Body of pancreas (tissue), 4 donors: ENCODE data around the gene STARD3. TPM values are rescaled to one million over a fixed set of nuclear protein-coding genes. Genes with fewer than 3 reads are reported as not detected.

ENCODE experiments used
- ATAC-seq: fragments of 150-250 bp; one replicate; pipeline ENCODE4 v1.9.1; 2016
- DNase-seq, 4 donors: peaks; one replicate each; pipeline ENCODE4 v3.0.0-alpha.2; 2019
- H3K27ac ChIP-seq, 4 donors: fragments of 200-600 bp; sonication (generic); 1 replicate in 3 of 4; 2 replicates in 1 of 4; pipeline versions ENCODE4 v1.5.1 to v1.6.1; 2016 to 2019; ENCODE audit warnings: mild to moderate bottlenecking in 1 of 4, mixed read lengths in 1 of 4, moderate library complexity in 1 of 4
- H3K27me3 ChIP-seq, 2 donors: fragments of 200-600 bp; sonication (generic); one replicate each; pipeline ENCODE4 v1.6.0; 2016; ENCODE audit warnings: mild to moderate bottlenecking in 1 of 2
- H3K36me3 ChIP-seq, 2 donors: fragments of 200-600 bp; sonication (generic); replicated peaks in 1 of 2; 2 replicates each; pipeline ENCODE4 v1.5.1; 2016; ENCODE audit warnings: low read depth in 2 of 2; ENCODE audit not compliant: insufficient read depth in 1 of 2
- H3K4me1 ChIP-seq: fragments of 200-600 bp; sonication (generic); one replicate; pipeline ENCODE4 v1.6.0; 2016
- H3K4me3 ChIP-seq, 2 donors: fragments of 200-600 bp; sonication (generic); 1 replicate in 1 of 2; 2 replicates in 1 of 2; pipeline ENCODE4 v1.5.1; 2016 to 2019
- H3K9me3 ChIP-seq, 3 donors: fragments of 200-600 bp; sonication (generic); 1 replicate in 2 of 3; 2 replicates in 1 of 3; pipeline ENCODE4 v1.5.1; 2016
- CTCF ChIP-seq, 7 experiments: fragments of 450-650 bp in 4 of 7; fragments of 200-600 bp in 3 of 7; sonication (generic) in 3 of 7; IDR thresholded peaks; one replicate each; pipeline ENCODE4 v1.5.1; 2016 to 2019; ENCODE audit warnings: antibody characterized with exemption in 7 of 7
- POLR2A ChIP-seq, 3 donors: fragments of 450-650 bp; IDR thresholded peaks; one replicate each; pipeline ENCODE4 v1.6.1; 2016; ENCODE audit warnings: antibody characterized with exemption in 3 of 3, mild to moderate bottlenecking in 2 of 3
- WGBS, 2 donors: methylation state at CpG; one replicate each; pipeline ENCODE4 v1.1.5; 2017; 5-methylcytosine and 5-hydroxymethylcytosine counted together
- intact Hi-C: fragments of 100-400 bp; cut with DNase I; formaldehyde crosslinking; loops from one replicate; pipeline ENCODE4 v1.15.1; 2023
- total RNA-seq, 2 donors: library from RNA; depleted of rRNA; stranded (reverse); fragments of >200 nt; gene quantifications; one replicate each; pipeline ENCODE4 v1.1.0, GENCODE V29; 2016

STARD3 gene
- total RNA-seq, 2 donors from 2014 or later: 30.1 to 63.9 TPM

- no peaks in the 10 kb centered on the region for H3K36me3 ChIP-seq
- H3K27me3 ChIP-seq: no peaks in the 10 kb centered on the region
- H3K4me3 ChIP-seq: no peak overlapping the region
- peaks cover 6% of the 10 kb centered on the region for H3K4me1 ChIP-seq
- TF ChIP-seq POLR2A (IDR thresholded peaks at IDR 0.05): no peak
- no peaks in the 10 kb centered on the region for H3K9me3 ChIP-seq
- intact Hi-C loops: no loop called here
- WGBS, 2 donors: 67 to 74% methylated on average over 6 to 7 of the region's 7 CpGs
- no peak for DNase-seq
- no peak overlapping the region for H3K27ac ChIP-seq
- peak; percentile 13 for ATAC-seq
Observed at GRCh38 chr17:39652587-39653315, 15.8 kb downstream of the STARD3 start.

- H3K9me3 ChIP-seq: no peaks in the 10 kb centered on the region
- no peaks in the 10 kb centered on the region for H3K27me3 ChIP-seq
- H3K27ac ChIP-seq: no peak overlapping the region
- DNase-seq (no peak), ATAC-seq (no peak)
- H3K4me1 ChIP-seq: peaks cover 6% of the 10 kb centered on the region
- H3K36me3 ChIP-seq: peaks cover 0 to 3% of the 10 kb centered on the region in 2 donors
- H3K4me3 ChIP-seq: no peak overlapping the region
- TF ChIP-seq CTCF (IDR thresholded peaks at IDR 0.05): no peak
- no peak for TF ChIP-seq POLR2A (IDR thresholded peaks at IDR 0.05)
- intact Hi-C loops: no loop called here
- 73 to 74% methylated on average over 9 to 12 of the region's 12 CpGs for WGBS, 2 donors
Observed at GRCh38 chr17:39653316-39653661, 16.3 kb downstream of the STARD3 start.

- peak; percentile 58 for ATAC-seq
- 43 to 47% methylated on average over 14 of the region's 14 CpGs for WGBS, 2 donors
Observed at GRCh38 chr17:39653662-39654331, 16.9 kb downstream of the STARD3 start.

GRCh38 chr17:39655105-39655504 lies 18.2 kb downstream of the STARD3 start:
- H3K9me3 ChIP-seq: no peaks in the 10 kb centered on the region
- peaks cover 6% of the 10 kb centered on the region for H3K4me1 ChIP-seq
- 74 to 86% methylated on average over 2 of the region's 2 CpGs for WGBS, 2 donors
- no peak overlapping the region for H3K27ac ChIP-seq
- H3K4me3 ChIP-seq: no peak overlapping the region
- no peak for DNase-seq
- H3K27me3 ChIP-seq: no peaks in the 10 kb centered on the region
- TF ChIP-seq POLR2A (IDR thresholded peaks at IDR 0.05): no peak
- TF ChIP-seq CTCF (IDR thresholded peaks at IDR 0.05): no peak
- no peak for ATAC-seq
- H3K36me3 ChIP-seq: peaks cover 0 to 3% of the 10 kb centered on the region in 2 donors
- intact Hi-C loops: no loop called here

More at GRCh38 chr17:39653662-39654331, 16.9 kb downstream of the STARD3 start:
- intact Hi-C loops: no loop called here
- Histone ChIP-seq H3K4me3 (no peak overlapping the region), H3K27me3 (no peaks in the 10 kb centered on the region), H3K9me3 (no peaks in the 10 kb centered on the region), H3K36me3 (peaks cover 0 to 3% of the 10 kb centered on the region in 2 donors), H3K27ac (no peak overlapping the region), H3K4me1 (peaks cover 6% of the 10 kb centered on the region)
- DNase-seq: peak; percentile 57 to 73 (median 68)
- TF ChIP-seq CTCF (IDR thresholded peaks at IDR 0.05): peak; percentile 61 to 79 (median 69)
- TF ChIP-seq POLR2A (IDR thresholded peaks at IDR 0.05): no peak

GRCh38 chr17:39658346-39658745 lies 21.4 kb downstream of the STARD3 start:
- no peak for DNase-seq
- Histone ChIP-seq H3K27ac (no peak overlapping the region), H3K27me3 (no peaks in the 10 kb centered on the region), H3K4me1 (peaks cover 5% of the 10 kb centered on the region), H3K4me3 (no peak overlapping the region), H3K9me3 (no peaks in the 10 kb centered on the region), H3K36me3 (peaks cover 0 to 9% of the 10 kb centered on the region in 2 donors)
- 93 to 95% methylated on average over 11 of the region's 11 CpGs for WGBS, 2 donors
- intact Hi-C loops: no loop called here
- no peak for TF ChIP-seq POLR2A (IDR thresholded peaks at IDR 0.05)
- TF ChIP-seq CTCF (IDR thresholded peaks at IDR 0.05): no peak
- no peak for ATAC-seq
